HepG2 (cell line): ENCODE results near the gene LRRC3. TPM values are rescaled to one million over a fixed set of nuclear protein-coding genes. Genes with fewer than 3 reads are reported as not detected.

Experiments used
- ATAC-seq: fragments of 200-7000 bp; cut with Tn5 transposase; 3 replicates; pipeline ENCODE4 v1.9.1; 2020; ENCODE audit warnings: mild to moderate bottlenecking, moderate library complexity
- BruUV-seq: library from RNA; stranded (reverse); fragments of 400-500 nt; replicated peaks from 2 replicates; lab custom pipeline; 2021; lab: Mats Ljungman, UMichigan
- CTCF ChIA-PET: fragments of 300-600 bp; formaldehyde crosslinking; extraction: SDS; loops from one replicate; lab custom pipeline; 2021; ENCODE audit warnings: low total read pairs, inconsistent platforms, low intra/inter-chr PET ratio; lab: Yijun Ruan, JAX
- POLR2A ChIA-PET: fragments of 350-600 bp; sonication (Branson Sonifier 250); formaldehyde crosslinking; loops from one replicate; lab custom pipeline; 2020; ENCODE audit warnings: antibody characterized with exemption, inconsistent platforms; lab: Yijun Ruan, JAX
- DNase-seq: peaks from one replicate; pipeline ENCODE4 v3.0.0-alpha.2; 2015; ENCODE audit warnings: low spot score
- FAIRE-seq: peaks from 3 replicates; lab custom pipeline; 2011; peaks lifted over from hg19 to GRCh38; lab: Jason Lieb, UNC
- H2AFZ ChIP-seq: one replicate; pipeline ENCODE4 v1.6.1; 2011; ENCODE audit warnings: low read length, inconsistent platforms
- H3K27ac ChIP-seq: fragments of 300-600 bp; 3 replicates; pipeline ENCODE4 v1.8.0; 2011; ENCODE audit warnings: mixed run types, mild to moderate bottlenecking, mixed read lengths, low read length, inconsistent platforms; ENCODE audit not compliant: insufficient read depth; ENCODE audit errors: extremely low read length
- H3K27me3 ChIP-seq, 2 experiments: fragments of 200-600 bp in 1 of 2; 2 replicates in 1 of 2; 3 replicates in 1 of 2; pipeline versions ENCODE4 v1.6.0 to v1.8.0; 2011; ENCODE audit warnings: low read length in 2 of 2, mild to moderate bottlenecking in 2 of 2, moderate library complexity in 2 of 2, inconsistent platforms in 1 of 2; ENCODE audit not compliant: insufficient read depth in 2 of 2, control insufficient read depth in 1 of 2
- H3K36me3 ChIP-seq, 2 experiments: fragments of 200-600 bp in 1 of 2; replicated peaks in 1 of 2; 2 replicates in 1 of 2; 3 replicates in 1 of 2; pipeline versions ENCODE4 v1.5.1 to v1.8.0; 2011; ENCODE audit warnings: low read length in 2 of 2, inconsistent platforms in 1 of 2; ENCODE audit not compliant: insufficient read depth in 2 of 2, control insufficient read depth in 1 of 2
- H3K4me1 ChIP-seq: 2 replicates; pipeline ENCODE4 v1.5.1; 2012; ENCODE audit warnings: low read length, inconsistent platforms; ENCODE audit not compliant: insufficient read depth
- H3K4me2 ChIP-seq: 2 replicates; pipeline ENCODE4 v1.6.0; 2011; ENCODE audit warnings: low read depth, low read length, inconsistent platforms
- H3K4me3 ChIP-seq, 3 experiments: fragments of 200-600 bp in 1 of 3; sonication (generic), shearing (Covaris generic) in 1 of 3; replicated peaks in 1 of 3; 2 replicates each; pipeline ENCODE4 v1.5.1; 2011 to 2016; ENCODE audit warnings: low read length in 3 of 3, inconsistent platforms in 2 of 3, low read depth in 2 of 3, mild to moderate bottlenecking in 2 of 3, control low read depth in 1 of 3, mixed read lengths in 1 of 3; ENCODE audit not compliant: insufficient read depth in 1 of 3
- H3K79me2 ChIP-seq: one replicate; pipeline ENCODE4 v1.6.1; 2011; ENCODE audit warnings: low read length, inconsistent platforms; ENCODE audit not compliant: insufficient read depth
- H3K9ac ChIP-seq: 2 replicates; pipeline ENCODE4 v1.6.0; 2011; ENCODE audit warnings: mild to moderate bottlenecking, low read depth, low read length, inconsistent platforms; ENCODE audit not compliant: insufficient read depth
- H3K9me3 ChIP-seq: 2 replicates; pipeline ENCODE4 v1.5.1; 2012; ENCODE audit warnings: mild to moderate bottlenecking, low read length
- H4K20me1 ChIP-seq: 2 replicates; pipeline ENCODE4 v1.6.0; 2011; ENCODE audit warnings: inconsistent platforms, mild to moderate bottlenecking, low read length, moderate library complexity; ENCODE audit not compliant: insufficient read depth
- ZFP91 ChIP-seq: sonication (generic); formaldehyde crosslinking; IDR thresholded peaks from 2 replicates; pipeline ENCODE4 v1.9.0; 2022; ENCODE audit warnings: missing genetic modification reagents, mild to moderate bottlenecking, borderline replicate concordance
- ZNF770 ChIP-seq: sonication (generic); formaldehyde crosslinking; IDR thresholded peaks from 2 replicates; pipeline ENCODE4 v1.5.0; 2020; ENCODE audit warnings: mild to moderate bottlenecking, missing genetic modification reagents
- WGBS: methylation state at CpG from one replicate; pipeline ENCODE4 v1.1.6; 2017; ENCODE audit warnings: low lambda C conversion rate; 5-methylcytosine and 5-hydroxymethylcytosine counted together
- in situ Hi-C: cut with HindIII; loops from 2 replicates; pipeline ENCODE4 v1.10.0; 2017; ENCODE audit warnings: low pct_unique_long_range_greater_than_20kb; ENCODE audit not compliant: extremely low pct_ligation_motif_present
- intact Hi-C: fragments of 100-400 bp; cut with micrococcal nuclease; formaldehyde crosslinking; loops from one replicate; pipeline ENCODE4 v1.10.0; 2022; ENCODE audit not compliant: unreplicated experiment
- polyA plus RNA-seq, 8 experiments: library from polyadenylated mRNA; depleted of rRNA in 3 of 8; stranded (reverse) in 7 of 8; unstranded in 1 of 8; fragments of >200 nt; fragmentation: Illumina TruSeq in 4 of 8; extraction: Trizol in 4 of 8; gene quantifications; 2 replicates each; pipeline versions ENCODE4 v1.2.1 to v1.2.3, GENCODE V29; 2011 to 2016; ENCODE audit warnings: low read depth in 4 of 8, missing spikeins in 1 of 8, mixed read lengths in 1 of 8; ENCODE audit not compliant: insufficient read depth in 1 of 8
- total RNA-seq, 5 experiments: library from RNA; depleted of rRNA; stranded (reverse); fragments of >200 nt; fragmentation: Illumina TruSeq; extraction: Trizol; gene quantifications; 2 replicates each; pipeline ENCODE4 v1.2.3, GENCODE V29; 2016; ENCODE audit warnings: low read depth in 1 of 5

LRRC3 gene
- total and polyA plus RNA-seq, 2 of the 13 experiments (the other 11 are each of a cell fraction or from before 2014, with no cell fraction given): 4.8 to 16.5 TPM

- Histone ChIP-seq H3K27me3 (peaks cover 2 to 20% of the 10 kb centered on the region in 2 experiments; a peak in 4 of 5 replicates), H3K4me2 (no peak overlapping the region; the same call in 1 of the 2 replicates), H3K9ac (no peak overlapping the region), H3K4me1 (peaks cover 52% of the 10 kb centered on the region), H3K27ac (no peak overlapping the region), H3K36me3 (no peaks in the 10 kb centered on the region), H3K9me3 (no peaks in the 10 kb centered on the region), H3K79me2 (no peaks in the 10 kb centered on the region), H2AFZ (no peak overlapping the region), H3K4me3 (peak overlapping the region in 1 of 3 experiments; percentile 8; a peak in 1 of 6 replicates), H4K20me1 (no peaks in the 10 kb centered on the region)
- ChIA-PET POLR2A (interaction anchor here (2.4 kb wide), 1 partner anchor 14 kb away, joined by 5 read pairs; the partner anchor contains the start of gene LRRC3), CTCF (no interaction called here)
- intact Hi-C loops: no loop called here
- BruUV-seq: no TSS peak
- no peak for TF ChIP-seq ZFP91 (CRISPR knock-in tag)
- TF ChIP-seq ZNF770 (CRISPR knock-in tag): peak; percentile 4; the same call in 1 of the 2 replicates
- FAIRE-seq (no peak), ATAC-seq (no peak), DNase-seq (no peak)
- WGBS: 17% methylated on average over 1 of the region's 10 CpGs
- in situ Hi-C loops: loop anchor here (5.0 kb wide), 1 partner anchor 41 kb away; no protein-coding TSS in a partner anchor
Observed at GRCh38 chr21:44441041-44441400, 14.3 kb upstream of the LRRC3 start.
